CD1c-positive myeloid dendritic cell (primary cell): ENCODE measurements around the gene NCBP3.
A peak's percentile ranks its signal among the peaks of the same experiment; 100 is the strongest.
"Not testable (repeated sequence)": the region's sequence is repeated elsewhere in the genome, so short reads cannot be mapped to it uniquely, and the experiment has no call there.

ENCODE experiments used
- DNase-seq: peaks from one replicate; pipeline ENCODE4 v3.0.0-alpha.2; 2016; ENCODE audit errors: extremely low spot score

The NCBP3 gene

DNA sequence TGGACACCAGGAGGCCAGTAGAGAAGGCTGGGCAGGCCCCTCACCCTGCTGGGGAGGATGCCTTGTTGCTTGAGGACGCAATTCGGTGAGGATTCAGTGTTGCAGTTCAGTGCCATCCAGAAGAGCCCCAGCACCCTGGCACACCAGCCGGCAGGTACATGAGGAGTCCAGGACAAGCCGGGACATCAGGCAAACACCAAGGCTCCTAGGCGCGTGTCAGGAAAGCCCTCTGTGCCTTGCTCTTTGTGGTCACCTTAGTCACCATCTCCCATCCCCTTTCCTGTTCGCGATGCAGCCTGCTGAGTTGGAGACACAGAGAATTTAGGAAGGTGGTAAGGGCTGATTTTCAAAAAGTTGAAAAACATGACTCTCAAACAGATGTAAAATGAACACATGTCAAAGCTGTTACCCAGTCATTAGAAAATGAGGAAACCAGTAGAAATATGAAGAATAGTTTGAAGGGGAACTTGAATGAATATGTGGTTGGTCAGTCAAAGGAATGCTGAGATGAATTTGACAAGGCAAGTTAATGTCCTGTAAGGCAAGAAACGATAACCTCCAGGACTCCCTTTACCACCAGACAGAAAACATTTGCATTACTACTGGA, 2.3 kb upstream of the NCBP3 start:
- peak; percentile 43 for DNase-seq

DNA sequence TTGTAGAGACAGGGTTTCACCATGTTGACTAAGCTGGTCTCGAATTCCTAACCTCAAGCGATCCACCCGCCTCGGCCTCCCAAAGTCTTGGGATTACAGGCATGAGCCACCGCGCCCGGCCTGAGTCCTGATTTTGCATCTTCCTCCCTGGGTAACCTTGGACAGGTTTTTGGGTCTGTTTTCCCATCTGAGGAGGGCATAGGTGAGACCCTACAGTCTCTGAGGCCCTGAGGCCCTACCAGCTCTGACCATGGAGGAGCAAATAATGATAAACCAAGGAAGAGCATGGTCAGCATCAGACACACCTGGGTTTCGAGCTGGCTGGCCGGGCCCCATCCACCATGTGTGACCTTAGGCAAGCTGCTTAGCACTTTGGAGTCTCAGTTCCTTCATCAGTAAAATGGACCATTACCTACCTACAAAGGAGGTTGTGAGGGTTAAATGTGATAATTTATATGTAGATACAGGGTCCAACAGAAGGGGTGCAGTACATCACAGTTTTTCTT, 1.2 kb upstream of the NCBP3 start:
- no peak for DNase-seq

- no peak for DNase-seq
Measured at GRCh38 chr17:3846437-3847164, 555 bp upstream of the NCBP3 start.

DNA sequence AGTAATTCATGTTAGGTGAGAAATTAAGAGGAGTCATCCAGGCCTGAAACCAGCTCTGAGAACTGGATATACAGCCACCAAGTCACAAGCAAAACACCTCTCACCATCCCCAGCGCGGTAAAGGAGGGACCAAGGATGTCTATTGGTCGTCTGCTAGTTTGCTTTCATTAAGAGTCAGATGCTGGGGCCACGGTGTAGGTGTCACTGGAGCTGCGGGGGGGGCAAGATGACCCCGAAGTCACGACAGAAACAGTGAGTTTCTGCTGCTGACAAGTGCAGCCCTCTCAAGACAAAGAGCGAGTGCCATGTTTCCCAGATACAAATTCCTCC, 790 bp downstream of the NCBP3 start:
- peak; percentile 12 for DNase-seq

- not testable (repeated sequence) for DNase-seq
Measured at GRCh38 chr17:3844556-3844955, 1.5 kb downstream of the NCBP3 start.

GRCh38 chr17:3843935-3844516, 2.0 kb downstream of the NCBP3 start:
- peak; percentile 42 for DNase-seq

DNA sequence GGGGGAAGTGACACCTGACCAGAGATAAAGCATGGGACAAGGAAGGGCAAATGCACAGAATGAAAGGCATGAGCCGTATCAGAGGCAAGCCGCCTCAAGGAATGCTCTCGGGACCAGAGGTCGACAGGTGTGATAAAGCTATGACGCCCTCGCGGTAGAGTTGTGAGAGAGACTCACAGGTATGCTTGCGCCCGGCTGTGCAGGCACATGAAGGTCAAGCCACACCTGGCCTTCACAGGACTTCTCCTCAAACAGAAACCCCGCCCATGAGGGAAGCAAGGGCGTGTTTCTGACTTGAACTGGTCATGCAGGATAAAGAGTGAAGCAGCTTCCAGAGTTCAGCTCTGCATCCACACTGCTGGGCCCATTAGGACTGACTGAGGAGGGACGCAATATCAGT, 7.8 kb downstream of the NCBP3 start:
- DNase-seq = no peak

DNA sequence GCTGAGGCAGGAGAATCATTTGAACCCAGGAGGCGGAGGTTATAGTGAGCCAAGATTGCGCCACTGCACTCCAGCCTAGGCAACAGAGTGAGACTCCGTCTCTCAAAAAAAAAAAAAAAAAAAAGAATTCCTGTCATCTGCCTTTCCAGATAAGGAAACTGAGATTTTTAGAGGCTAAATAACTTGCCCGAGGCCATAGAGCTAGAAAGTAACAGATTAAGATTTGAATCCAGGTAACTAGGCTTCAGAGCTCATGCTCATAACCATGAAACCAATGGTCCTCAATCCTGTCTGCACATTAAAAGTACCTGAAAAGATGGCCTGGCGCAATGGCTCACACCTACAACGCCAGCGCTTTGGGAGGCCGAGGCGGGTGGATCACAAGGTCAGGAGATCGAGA, 9.5 kb downstream of the NCBP3 start:
- no peak for DNase-seq

GRCh38 chr17:3835410-3836229, 10.4 kb downstream of the NCBP3 start:
- peak; percentile 57 for DNase-seq

- DNase-seq = peak; percentile 77
Measured at GRCh38 chr17:3834811-3835210, 11.2 kb downstream of the NCBP3 start.

- DNase-seq = no peak
Measured at GRCh38 chr17:3828852-3829232, 17.2 kb downstream of the NCBP3 start.

- DNase-seq = no peak
Measured at GRCh38 chr17:3828151-3828851, 17.7 kb downstream of the NCBP3 start.

DNA sequence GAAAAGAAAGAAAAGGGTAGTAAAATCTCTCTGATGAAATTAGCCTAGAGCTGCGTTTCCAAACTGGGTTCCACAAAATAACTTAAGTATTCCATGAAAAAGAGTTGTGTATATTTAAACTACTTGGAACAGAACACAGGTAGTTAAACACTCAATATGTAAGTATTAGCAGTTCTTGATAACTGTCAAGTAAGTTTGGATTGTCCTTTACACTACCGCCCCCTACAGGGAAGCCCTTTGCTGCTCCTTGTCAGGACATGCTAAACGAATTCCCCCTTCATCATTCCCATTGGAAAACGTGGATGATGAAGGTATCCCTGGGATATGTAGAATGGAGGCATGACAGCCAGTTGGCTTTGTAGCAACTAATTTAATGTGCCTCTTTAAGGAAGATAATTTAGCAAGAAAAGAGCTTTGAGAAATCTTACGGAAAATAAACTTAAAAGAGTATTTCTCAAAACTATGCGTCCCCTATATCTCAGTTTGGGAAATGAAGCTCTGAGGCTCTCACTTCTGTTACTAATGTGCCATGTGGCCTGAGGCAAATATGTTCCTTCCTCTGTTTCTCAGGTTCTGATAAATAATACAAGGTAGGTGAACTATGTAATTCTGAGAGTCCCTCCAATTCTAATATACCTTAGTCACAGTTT, 18.8 kb downstream of the NCBP3 start:
- peak; percentile 84 for DNase-seq

DNA sequence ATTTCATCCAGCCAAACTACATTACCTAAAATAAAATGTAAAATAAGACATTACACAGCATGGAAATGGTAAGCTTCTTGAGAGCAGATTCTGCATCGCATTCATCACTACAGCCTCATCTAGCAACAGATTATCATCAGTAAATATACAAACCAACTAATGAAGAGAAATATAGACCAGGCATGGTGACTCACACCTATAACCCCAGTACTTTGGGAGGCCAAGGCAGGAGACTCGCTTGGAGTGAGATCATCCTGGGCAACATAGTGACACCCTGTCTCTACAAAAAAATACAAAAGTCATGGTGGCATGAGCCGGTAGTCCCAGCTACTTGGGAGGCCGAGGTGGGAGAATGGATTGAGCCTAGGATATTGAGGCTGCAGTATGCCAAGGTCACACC, 19.9 kb downstream of the NCBP3 start:
- no peak for DNase-seq

GRCh38 chr17:3821101-3821500, 24.9 kb downstream of the NCBP3 start:
- no peak for DNase-seq

DNA sequence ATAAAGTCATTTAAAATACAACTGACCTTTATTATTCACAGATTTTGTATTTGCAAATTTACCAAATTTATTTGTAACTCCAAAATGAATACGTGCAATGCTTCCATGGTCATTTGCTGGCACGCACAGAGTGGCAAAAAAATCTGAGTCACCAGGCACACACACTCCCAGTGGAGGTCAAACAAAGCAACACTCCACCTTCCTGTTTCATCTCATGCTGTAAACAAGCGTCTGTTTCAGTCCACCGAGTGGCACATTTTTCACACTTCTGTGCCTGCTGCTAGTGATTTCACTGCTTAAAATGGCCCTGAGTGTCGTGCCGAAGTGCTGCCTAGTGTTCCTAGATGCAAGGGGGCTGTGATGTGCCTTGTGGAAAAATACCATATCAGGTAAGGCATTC, 27.3 kb downstream of the NCBP3 start:
- peak; percentile 60 for DNase-seq

GRCh38 chr17:3817851-3818605, 28.0 kb downstream of the NCBP3 start:
- DNase-seq = no peak

- no peak for DNase-seq
Measured at GRCh38 chr17:3815925-3816324, 30.1 kb downstream of the NCBP3 start.

GRCh38 chr17:3815122-3815521, 30.9 kb downstream of the NCBP3 start:
- no peak for DNase-seq

DNA sequence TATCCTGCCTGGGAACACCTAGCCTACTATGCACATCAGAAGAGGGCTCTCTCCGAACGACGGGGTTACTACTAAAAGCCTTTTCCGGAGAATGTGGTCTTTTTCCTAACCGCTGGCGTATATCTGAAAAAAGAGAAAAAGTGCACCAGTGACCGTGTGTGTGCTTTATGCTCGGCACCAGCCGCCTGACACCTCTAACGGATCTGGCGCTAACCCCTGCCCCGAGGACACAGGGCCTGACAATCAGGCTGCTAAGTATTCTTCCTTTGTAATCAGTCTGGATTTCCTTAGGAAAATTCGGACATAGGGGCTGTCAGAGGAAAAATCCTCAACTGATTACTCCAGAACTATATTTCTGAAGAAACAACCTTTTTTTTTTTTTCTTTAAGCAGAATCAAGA, 31.7 kb downstream of the NCBP3 start:
- no peak for DNase-seq

DNA sequence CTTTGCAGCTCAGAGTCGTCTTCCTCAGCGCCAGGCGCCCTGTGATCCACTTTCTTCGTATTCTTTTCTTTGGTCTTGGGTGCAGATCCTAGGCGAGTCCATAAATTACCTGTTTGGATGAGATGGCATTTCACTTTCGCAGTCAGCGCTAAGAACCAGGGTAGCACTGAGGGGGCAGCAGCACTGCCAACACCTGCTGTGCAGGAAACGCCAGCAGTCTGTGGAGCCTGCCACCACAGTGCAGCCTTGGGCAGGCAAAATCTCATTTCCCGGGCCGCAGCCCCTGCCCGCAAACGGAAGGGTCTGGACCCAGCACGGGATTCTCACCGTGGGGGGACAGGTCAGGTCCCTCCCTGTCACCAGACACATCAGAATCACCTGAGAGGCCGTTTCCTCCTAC, 32.9 kb downstream of the NCBP3 start:
- DNase-seq = no peak
